D721Med (cell line): ENCODE measurements around the gene NUCKS1.

Source experiments
- DNase-seq: peaks from one replicate; pipeline ENCODE4 v3.0.0; 2011; ENCODE audit warnings: low spot score; ENCODE audit not compliant: insufficient read length
- FAIRE-seq: peaks from 2 replicates; lab custom pipeline; 2011; peaks lifted over from hg19 to GRCh38; lab: Jason Lieb, UNC
- CTCF ChIP-seq: IDR thresholded peaks from 2 replicates; pipeline ENCODE4 v1.5.1; 2012; ENCODE audit warnings: mild to moderate bottlenecking, control low read depth; ENCODE audit not compliant: insufficient read depth; ENCODE audit errors: missing control alignments

The NUCKS1 gene

GRCh38 chr1:205701891-205702290 lies 48.1 kb downstream of the NUCKS1 start:
- TF ChIP-seq CTCF: no peak
- FAIRE-seq: no peak
- DNase-seq: peak; percentile 2

GRCh38 chr1:205701420-205701819 lies 48.6 kb downstream of the NUCKS1 start:
- FAIRE-seq: no peak
- peak; percentile 12 for DNase-seq
- TF ChIP-seq CTCF: no peak

- no peak for TF ChIP-seq CTCF
- DNase-seq: peak; percentile 11
- no peak for FAIRE-seq
Observed at GRCh38 chr1:205700865-205701401, 49.0 kb downstream of the NUCKS1 start.

GRCh38 chr1:205699416-205699815 lies 50.6 kb downstream of the NUCKS1 start:
- no peak for FAIRE-seq
- TF ChIP-seq CTCF: no peak
- no peak for DNase-seq

GRCh38 chr1:205698921-205699320 lies 51.1 kb downstream of the NUCKS1 start:
- no peak for FAIRE-seq
- DNase-seq: no peak
- no peak for TF ChIP-seq CTCF

- FAIRE-seq (no peak), DNase-seq (peak; percentile 80)
- no peak for TF ChIP-seq CTCF
Observed at GRCh38 chr1:205693421-205693991, 56.5 kb downstream of the NUCKS1 start.

GRCh38 chr1:205692423-205692822 lies 57.6 kb downstream of the NUCKS1 start:
- peak; percentile 8 for DNase-seq
- FAIRE-seq: no peak
- no peak for TF ChIP-seq CTCF
